Erythroblast (primary cell): ENCODE data around the gene KMO.

Experiments
- GATA1 ChIP-seq: IDR thresholded peaks from 2 replicates; pipeline ENCODE4 v1.6.1; 2011; ENCODE audit warnings: low read depth, mild to moderate bottlenecking, control low read depth, low read length, moderate library complexity
- POLR2A ChIP-seq: IDR thresholded peaks from 2 replicates; pipeline ENCODE4 v1.6.1; 2011; ENCODE audit warnings: mild to moderate bottlenecking, low read length

DNA sequence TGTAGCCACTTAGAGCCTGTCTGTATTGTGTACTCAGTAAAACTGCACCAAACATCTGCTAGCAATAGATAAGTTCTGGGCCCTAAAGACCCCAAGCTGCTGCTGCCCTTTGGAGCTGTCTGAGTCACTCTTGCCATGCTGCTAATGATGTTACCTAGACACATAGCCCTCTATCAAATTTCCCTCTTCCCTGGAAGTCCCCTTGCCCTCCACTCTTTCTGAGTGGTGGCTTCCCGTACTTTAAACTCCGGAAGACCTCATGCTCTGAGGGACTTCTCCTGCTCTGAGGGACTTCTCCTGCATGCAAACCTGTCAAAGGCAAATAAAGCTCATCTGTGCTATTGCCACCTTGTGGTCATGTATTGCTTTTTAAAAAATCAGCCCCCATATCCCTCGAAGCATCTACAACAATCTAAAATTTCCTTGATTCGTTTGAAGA lies 46.6 kb upstream of the KMO start:
- no peak for TF ChIP-seq POLR2A
- TF ChIP-seq GATA1, result no peak
